Natural killer cell (primary cell): ENCODE data around the gene OPHN1. TPM values are rescaled to one million over a fixed set of nuclear protein-coding genes. Genes with fewer than 3 reads are reported as not detected.

Experiments
- ATAC-seq, 3 donors: fragments of 150-1000 bp in 2 of 3; fragments of 200-7000 bp in 1 of 3; cut with Tn5 transposase; 1 replicate in 1 of 3; 2 replicates in 2 of 3; pipeline ENCODE4 v1.10.0; 2021; ENCODE audit warnings: mild to moderate bottlenecking in 2 of 3, moderate library complexity in 2 of 3
- DNase-seq, 2 donors: peaks; one replicate each; pipeline versions ENCODE4 v3.0.0 to v3.0.0-alpha.2; 2013 to 2021; ENCODE audit warnings: mixed read lengths in 1 of 2
- H3K27ac ChIP-seq: one replicate; pipeline ENCODE4 v1.5.1; 2013; ENCODE audit warnings: mild to moderate bottlenecking, low read length
- H3K27me3 ChIP-seq: one replicate; pipeline ENCODE4 v1.6.1; 2013; ENCODE audit warnings: low read length; ENCODE audit not compliant: control insufficient read depth, insufficient read depth
- H3K36me3 ChIP-seq: one replicate; pipeline ENCODE4 v1.6.1; 2013; ENCODE audit warnings: low read length; ENCODE audit not compliant: control insufficient read depth, insufficient read depth
- H3K4me1 ChIP-seq: one replicate; pipeline ENCODE4 v1.6.1; 2013; ENCODE audit warnings: low read length; ENCODE audit not compliant: control insufficient read depth, insufficient read depth
- H3K4me3 ChIP-seq: one replicate; pipeline ENCODE4 v1.5.1; 2013; ENCODE audit warnings: low read length
- H3K9me3 ChIP-seq: one replicate; pipeline ENCODE4 v1.6.1; 2013; ENCODE audit warnings: low read length; ENCODE audit not compliant: control insufficient read depth, insufficient read depth
- H3K27ac Mint-ChIP-seq, 2 donors: one replicate each; pipeline ENCODE4 v1.8.0; 2022; ENCODE audit warnings: mild to moderate bottlenecking in 2 of 2, mixed read lengths in 2 of 2, moderate library complexity in 1 of 2
- H3K27me3 Mint-ChIP-seq, 2 donors: one replicate each; pipeline ENCODE4 v1.8.0; 2022; ENCODE audit warnings: low read depth in 2 of 2, mixed read lengths in 2 of 2
- H3K36me3 Mint-ChIP-seq: one replicate; pipeline ENCODE4 v1.8.0; 2022; ENCODE audit warnings: mixed read lengths
- H3K4me1 Mint-ChIP-seq, 2 donors: one replicate each; pipeline ENCODE4 v1.8.0; 2022; ENCODE audit warnings: mixed read lengths in 2 of 2
- H3K4me3 Mint-ChIP-seq: one replicate; pipeline ENCODE4 v1.8.0; 2022; ENCODE audit warnings: mild to moderate bottlenecking, moderate library complexity, mixed read lengths
- H3K9me3 Mint-ChIP-seq, 2 donors: one replicate each; pipeline ENCODE4 v1.8.0; 2022; ENCODE audit warnings: mixed read lengths in 2 of 2
- CTCF ChIP-seq: fragments of 200-600 bp; IDR thresholded peaks from one replicate; pipeline ENCODE4 v1.8.0; 2022; ENCODE audit warnings: antibody characterized with exemption
- WGBS: methylation state at CpG from one replicate; pipeline ENCODE4 v1.1.7; 2013; ENCODE audit warnings: missing lambda C conversion rate; ENCODE audit not compliant: insufficient coverage; 5-methylcytosine and 5-hydroxymethylcytosine counted together
- intact Hi-C: fragments of 100-400 bp; cut with micrococcal nuclease; formaldehyde crosslinking; loops from one replicate; pipeline ENCODE4 v1.14.2; 2022
- total RNA-seq, 4 donors: library from RNA; stranded (reverse); fragments of 120-200 nt in 1 of 4; gene quantifications; one replicate each; pipeline versions ENCODE4 v1.2.3 to v1.2.4, GENCODE V29; 2013 to 2022

The OPHN1 gene
- total RNA-seq, 3 donors from 2014 or later (not counting 1 experiment from before 2014, with no cell fraction given): 1.4 to 5.6 (median 3.7) TPM

GRCh38 chrX:68375803-68376202, 57.5 kb downstream of the OPHN1 start:
- no peak for ATAC-seq
- WGBS: no CpG with 5 or more reads among the region's 2 CpGs
- intact Hi-C loops: no loop called here
- Histone ChIP-seq H3K36me3 (no peaks in the 10 kb centered on the region), H3K4me3 (no peak overlapping the region), H3K4me1 (no peaks in the 10 kb centered on the region), H3K9me3 (no peaks in the 10 kb centered on the region), H3K27me3 (no peaks in the 10 kb centered on the region), H3K27ac (no peak overlapping the region)
- no peak for DNase-seq
- Mint-ChIP-seq H3K27ac (no peak overlapping the region), H3K27me3 (peaks cover 8 to 16% of the 10 kb centered on the region in 2 donors), H3K36me3 (peaks cover 5% of the 10 kb centered on the region), H3K4me1 (peaks cover 4 to 5% of the 10 kb centered on the region in 2 donors), H3K4me3 (no peak overlapping the region), H3K9me3 (no peaks in the 10 kb centered on the region)
- TF ChIP-seq CTCF: no peak

GRCh38 chrX:68372665-68373064, 60.6 kb downstream of the OPHN1 start:
- Histone ChIP-seq H3K4me3 (no peak overlapping the region), H3K4me1 (no peaks in the 10 kb centered on the region), H3K9me3 (no peaks in the 10 kb centered on the region), H3K27me3 (no peaks in the 10 kb centered on the region), H3K36me3 (no peaks in the 10 kb centered on the region), H3K27ac (no peak overlapping the region)
- Mint-ChIP-seq H3K4me1 (peaks cover 4 to 5% of the 10 kb centered on the region in 2 donors), H3K36me3 (no peaks in the 10 kb centered on the region), H3K9me3 (peaks cover 0 to 6% of the 10 kb centered on the region in 2 donors), H3K27ac (no peak overlapping the region), H3K4me3 (no peak overlapping the region), H3K27me3 (peaks cover 3 to 11% of the 10 kb centered on the region in 2 donors)
- WGBS: 52% methylated on average over 2 of the region's 4 CpGs
- intact Hi-C loops: no loop called here
- ATAC-seq (no peak), DNase-seq (no peak)
- TF ChIP-seq CTCF: no peak

GRCh38 chrX:68369559-68369958, 63.7 kb downstream of the OPHN1 start:
- H3K27me3 Mint-ChIP-seq: peaks cover 3 to 11% of the 10 kb centered on the region in 2 donors

More at GRCh38 chrX:68369559-68369958, 63.7 kb downstream of the OPHN1 start:
- H3K4me3 ChIP-seq: no peak overlapping the region
- H3K4me1 ChIP-seq: no peaks in the 10 kb centered on the region
- ATAC-seq (no peak), DNase-seq (no peak)
- no peaks in the 10 kb centered on the region for H3K9me3 ChIP-seq
- no peaks in the 10 kb centered on the region for H3K27me3 ChIP-seq
- Mint-ChIP-seq H3K36me3 (no peaks in the 10 kb centered on the region), H3K4me1 (peaks cover 0 to 5% of the 10 kb centered on the region in 2 donors), H3K9me3 (peaks cover 0 to 6% of the 10 kb centered on the region in 2 donors), H3K27ac (no peak overlapping the region), H3K4me3 (no peak overlapping the region)
- intact Hi-C loops: no loop called here
- no peaks in the 10 kb centered on the region for H3K36me3 ChIP-seq
- no peak overlapping the region for H3K27ac ChIP-seq
- TF ChIP-seq CTCF: no peak
